Liver (tissue), 9 donors: Measurements from ENCODE around the gene ANOS1. TPM values are rescaled to one million over a fixed set of nuclear protein-coding genes. Genes with fewer than 3 reads are reported as not detected.

Experiments used
- DNase-seq: peaks from one replicate; pipeline ENCODE4 v3.0.0-alpha.2; 2017; ENCODE audit warnings: low spot score
- H3K27ac ChIP-seq, 2 donors: one replicate each; pipeline ENCODE4 v1.7.0; 2013; ENCODE audit warnings: inconsistent platforms in 2 of 2, low read length in 2 of 2, control low read depth in 1 of 2, low read depth in 1 of 2, mild to moderate bottlenecking in 1 of 2
- H3K27me3 ChIP-seq, 4 donors: one replicate each; pipeline versions ENCODE4 v1.6.1 to v1.7.0; 2013; ENCODE audit warnings: low read length in 3 of 4, inconsistent platforms in 1 of 4, mild to moderate bottlenecking in 1 of 4, moderate library complexity in 1 of 4; ENCODE audit not compliant: control insufficient read depth in 4 of 4, insufficient read depth in 4 of 4
- H3K36me3 ChIP-seq, 4 donors: one replicate each; pipeline versions ENCODE4 v1.6.1 to v1.7.0; 2013; ENCODE audit warnings: low read length in 3 of 4, mild to moderate bottlenecking in 3 of 4, low read depth in 1 of 4, moderate library complexity in 1 of 4; ENCODE audit not compliant: control insufficient read depth in 4 of 4, insufficient read depth in 3 of 4
- H3K4me1 ChIP-seq, 4 donors: one replicate each; pipeline versions ENCODE4 v1.6.1 to v1.7.0; 2013; ENCODE audit warnings: low read length in 3 of 4, mild to moderate bottlenecking in 3 of 4, moderate library complexity in 1 of 4; ENCODE audit not compliant: control insufficient read depth in 4 of 4, insufficient read depth in 4 of 4
- H3K4me3 ChIP-seq, 3 donors: one replicate each; pipeline versions ENCODE4 v1.6.1 to v1.7.0; 2013; ENCODE audit warnings: low read length in 3 of 3, control low read depth in 1 of 3, low read depth in 1 of 3, mild to moderate bottlenecking in 1 of 3
- H3K9ac ChIP-seq, 2 donors: one replicate each; pipeline ENCODE4 v1.7.0; 2013; ENCODE audit warnings: low read length in 2 of 2, mild to moderate bottlenecking in 2 of 2, moderate library complexity in 2 of 2, control low read depth in 1 of 2, low read depth in 1 of 2
- H3K9me3 ChIP-seq, 4 donors: one replicate each; pipeline versions ENCODE4 v1.6.1 to v1.7.0; 2013; ENCODE audit warnings: low read length in 3 of 4; ENCODE audit not compliant: control insufficient read depth in 4 of 4
- ATF3 ChIP-seq: IDR thresholded peaks from 2 replicates; pipeline ENCODE4 v1.6.1; 2016; ENCODE audit warnings: antibody characterized with exemption
- EGR1 ChIP-seq, 2 donors: IDR thresholded peaks; 2 replicates each; pipeline ENCODE4 v1.6.1; 2016 to 2018; ENCODE audit warnings: antibody characterized with exemption in 2 of 2, low read depth in 2 of 2
- FOXA1 ChIP-seq: IDR thresholded peaks from 2 replicates; pipeline ENCODE4 v1.6.1; 2016; ENCODE audit warnings: antibody characterized with exemption
- FOXA2 ChIP-seq: IDR thresholded peaks from 2 replicates; pipeline ENCODE4 v1.6.1; 2016; ENCODE audit warnings: antibody characterized with exemption
- HNF4G ChIP-seq: IDR thresholded peaks from 2 replicates; pipeline ENCODE4 v1.6.1; 2016; ENCODE audit warnings: antibody characterized with exemption
- JUND ChIP-seq, 2 donors: IDR thresholded peaks; 2 replicates each; pipeline ENCODE4 v1.6.1; 2016; ENCODE audit warnings: antibody characterized with exemption in 2 of 2
- MAX ChIP-seq: IDR thresholded peaks from 2 replicates; pipeline ENCODE4 v1.6.1; 2016; ENCODE audit warnings: antibody characterized with exemption
- NR2F2 ChIP-seq: IDR thresholded peaks from 2 replicates; pipeline ENCODE4 v1.6.1; 2016; ENCODE audit warnings: antibody characterized with exemption
- RAD21 ChIP-seq, 2 donors: IDR thresholded peaks; 2 replicates each; pipeline ENCODE4 v1.6.1; 2016; ENCODE audit warnings: antibody characterized with exemption in 2 of 2, mild to moderate bottlenecking in 2 of 2
- REST ChIP-seq: IDR thresholded peaks from 2 replicates; pipeline ENCODE4 v1.6.1; 2016; ENCODE audit warnings: antibody characterized with exemption, mild to moderate bottlenecking
- RXRA ChIP-seq, 2 donors: IDR thresholded peaks; 2 replicates each; pipeline ENCODE4 v1.6.1; 2017 to 2018; ENCODE audit warnings: antibody characterized with exemption in 2 of 2, mild to moderate bottlenecking in 1 of 2
- SP1 ChIP-seq: IDR thresholded peaks from 2 replicates; pipeline ENCODE4 v1.6.1; 2018; ENCODE audit warnings: antibody characterized with exemption, mild to moderate bottlenecking
- TAF1 ChIP-seq: conservative IDR thresholded peaks from 2 replicates; pipeline ENCODE4 v1.6.1; 2016; ENCODE audit warnings: antibody characterized with exemption, mild to moderate bottlenecking
- YY1 ChIP-seq: IDR thresholded peaks from 2 replicates; pipeline ENCODE4 v1.6.1; 2016; ENCODE audit warnings: antibody characterized with exemption, mild to moderate bottlenecking
- ZBTB33 ChIP-seq: IDR thresholded peaks from 2 replicates; pipeline ENCODE4 v1.6.1; 2016; ENCODE audit warnings: antibody characterized with exemption
- WGBS: extraction: QIAGEN DNeasy Blood & Tissue Kit; methylation state at CpG from one replicate; pipeline ENCODE4 v1.1.7; 2013; 5-methylcytosine and 5-hydroxymethylcytosine counted together
- polyA plus RNA-seq, 2 donors: library from polyadenylated mRNA; stranded (reverse) in 1 of 2; unstranded in 1 of 2; fragments of 200-250 nt in 1 of 2; fragments of >200 nt in 1 of 2; fragmentation: Nextera tagmentation in 1 of 2; extraction: Ambion mirVana in 1 of 2; gene quantifications; one replicate each; pipeline versions ENCODE4 v1.2.1 to v1.2.3, GENCODE V29; 2013 to 2015
- total RNA-seq, 2 donors: library from RNA; depleted of rRNA; stranded (reverse); fragments of >200 nt; gene quantifications; one replicate each; pipeline ENCODE4 v1.2.3, GENCODE V29; 2014
- donor health status: healthy.
- donor health status: healthy.
- donor health status: healthy.
- donor health status: healthy.
- donor health status: healthy.

The ANOS1 gene
- total and polyA plus RNA-seq, 4 donors = 0.08 to 1.6 (median 0.27) TPM

- Histone ChIP-seq H3K4me1 (peaks cover 0 to 9% (median 2%) of the 10 kb centered on the region in 4 donors), H3K9me3 (no peaks in the 10 kb centered on the region), H3K27ac (no peak overlapping the region), H3K36me3 (no peaks in the 10 kb centered on the region), H3K9ac (no peak overlapping the region), H3K27me3 (peaks cover 0 to 8% (median 0%) of the 10 kb centered on the region in 4 donors), H3K4me3 (no peak overlapping the region)
- no peak for TF ChIP-seq FOXA1
- TF ChIP-seq REST = no peak
- no peak for TF ChIP-seq NR2F2
- no peak for TF ChIP-seq TAF1
- TF ChIP-seq ZBTB33 = no peak
- no peak for TF ChIP-seq MAX
- TF ChIP-seq RAD21 (IDR thresholded peaks at IDR 0.05) = no peak
- no peak for TF ChIP-seq SP1
- no peak for TF ChIP-seq ATF3
- no peak for TF ChIP-seq FOXA2
- no peak for TF ChIP-seq JUND (IDR thresholded peaks at IDR 0.05)
- no peak for TF ChIP-seq YY1
- TF ChIP-seq HNF4G = no peak
- no peak for DNase-seq
- 45% methylated on average over 7 of the region's 7 CpGs for WGBS
These were observed 5.8 kb downstream of the ANOS1 start for GRCh38 chrX:8726031-8726652.

GRCh38 chrX:8724300-8724699 is 7.6 kb downstream of the ANOS1 start:
- TF ChIP-seq JUND (IDR thresholded peaks at IDR 0.05) = no peak
- TF ChIP-seq HNF4G = no peak
- TF ChIP-seq NR2F2 = no peak
- no peak for TF ChIP-seq EGR1 (IDR thresholded peaks at IDR 0.05; ENCODE audit: low read depth in 2 of 2)
- TF ChIP-seq RXRA (IDR thresholded peaks at IDR 0.05) = no peak
- no peak for TF ChIP-seq ZBTB33
- no peak for TF ChIP-seq MAX
- no peak for TF ChIP-seq YY1
- TF ChIP-seq RAD21 (IDR thresholded peaks at IDR 0.05) = no peak
- TF ChIP-seq TAF1 = no peak
- no peak for TF ChIP-seq ATF3
- no peak overlapping the region for H3K27ac ChIP-seq
- H3K36me3 ChIP-seq = no peaks in the 10 kb centered on the region
- DNase-seq = no peak
- H3K9me3 ChIP-seq = no peaks in the 10 kb centered on the region
- no peak overlapping the region for H3K4me3 ChIP-seq
- 35% methylated on average over 7 of the region's 7 CpGs for WGBS
- no peak overlapping the region for H3K9ac ChIP-seq
- no peaks in the 10 kb centered on the region for H3K4me1 ChIP-seq
- peaks cover 0 to 8% (median 0%) of the 10 kb centered on the region in 4 donors for H3K27me3 ChIP-seq
